HepG2 (cell line): ENCODE data around the gene EIF5A2. TPM values are rescaled to one million over a fixed set of nuclear protein-coding genes. Genes with fewer than 3 reads are reported as not detected.

Source experiments
- ELF3 ChIP-seq: IDR thresholded peaks from 2 replicates; pipeline ENCODE4 v1.6.1; 2016; ENCODE audit warnings: missing genetic modification reagents, missing compliant biosample characterization
- FOXA3 ChIP-seq: IDR thresholded peaks from 2 replicates; pipeline ENCODE4 v1.6.1; 2016; ENCODE audit warnings: missing genetic modification reagents, missing compliant biosample characterization
- HOXA3 ChIP-seq: sonication (generic); formaldehyde crosslinking; IDR thresholded peaks from 2 replicates; pipeline ENCODE4 v1.5.0; 2020; ENCODE audit warnings: missing genetic modification reagents
- MXD4 ChIP-seq: IDR thresholded peaks from 2 replicates; pipeline ENCODE4 v1.6.1; 2016; ENCODE audit warnings: mild to moderate bottlenecking, missing biosample characterization, missing genetic modification reagents
- NKX3-1 ChIP-seq: sonication (generic); formaldehyde crosslinking; IDR thresholded peaks from 2 replicates; pipeline ENCODE4 v1.5.0; 2020; ENCODE audit warnings: missing genetic modification reagents
- PATZ1 ChIP-seq: sonication (generic); formaldehyde crosslinking; IDR thresholded peaks from 2 replicates; pipeline ENCODE4 v1.4.0; 2020; ENCODE audit warnings: missing genetic modification reagents
- REPIN1 ChIP-seq: sonication (generic); formaldehyde crosslinking; IDR thresholded peaks from 2 replicates; pipeline ENCODE4 v1.8.0; 2022; ENCODE audit warnings: missing genetic modification reagents, low read depth, mild to moderate bottlenecking, borderline replicate concordance
- RNF2 ChIP-seq: fragments of 450-650 bp; conservative IDR thresholded peaks from 2 replicates; pipeline ENCODE4 v1.6.1; 2016; ENCODE audit warnings: low read depth
- RXRB ChIP-seq: IDR thresholded peaks from 2 replicates; pipeline ENCODE4 v1.6.1; 2016; ENCODE audit warnings: borderline replicate concordance, missing genetic modification reagents, missing compliant biosample characterization
- TBL1XR1 ChIP-seq: fragments of 150-350 bp; IDR thresholded peaks from 2 replicates; pipeline ENCODE4 v1.6.1; 2014; ENCODE audit warnings: borderline replicate concordance, low read length; ENCODE audit not compliant: partially characterized antibody
- TIGD3 ChIP-seq: sonication (generic); formaldehyde crosslinking; IDR thresholded peaks from 2 replicates; pipeline ENCODE4 v1.5.1; 2020; ENCODE audit warnings: mild to moderate bottlenecking, missing genetic modification reagents, borderline replicate concordance
- ZBTB43 ChIP-seq: sonication (generic); formaldehyde crosslinking; conservative IDR thresholded peaks from 2 replicates; pipeline ENCODE4 v1.4.0; 2020; ENCODE audit warnings: missing genetic modification reagents
- ZIK1 ChIP-seq: sonication (generic); formaldehyde crosslinking; IDR thresholded peaks from 2 replicates; pipeline ENCODE4 v1.5.0; 2020; ENCODE audit warnings: mild to moderate bottlenecking, low read depth, missing genetic modification reagents, borderline replicate concordance
- ZNF205 ChIP-seq: IDR thresholded peaks from 2 replicates; pipeline ENCODE4 v1.6.1; 2018; ENCODE audit warnings: missing biosample characterization, missing genetic modification reagents
- ZNF224 ChIP-seq: sonication (generic); formaldehyde crosslinking; IDR thresholded peaks from 2 replicates; pipeline ENCODE4 v1.5.0; 2020; ENCODE audit warnings: mild to moderate bottlenecking, missing genetic modification reagents
- ZNF30 ChIP-seq: sonication (generic); formaldehyde crosslinking; IDR thresholded peaks from 2 replicates; pipeline ENCODE4 v1.5.0; 2020; ENCODE audit warnings: mild to moderate bottlenecking, missing genetic modification reagents
- ZNF354B ChIP-seq: sonication (generic); formaldehyde crosslinking; IDR thresholded peaks from 2 replicates; pipeline ENCODE4 v1.8.0; 2022; ENCODE audit warnings: mild to moderate bottlenecking, missing genetic modification reagents
- ZNF441 ChIP-seq: sonication (generic); formaldehyde crosslinking; IDR thresholded peaks from 2 replicates; pipeline ENCODE4 v1.7.0; 2021; ENCODE audit warnings: missing genetic modification reagents, borderline replicate concordance
- ZNF691 ChIP-seq: sonication (generic); formaldehyde crosslinking; IDR thresholded peaks from 2 replicates; pipeline ENCODE4 v1.4.0; 2020; ENCODE audit warnings: missing genetic modification reagents, low read depth, mild to moderate bottlenecking, borderline replicate concordance
- ZNF772 ChIP-seq: sonication (generic); formaldehyde crosslinking; IDR thresholded peaks from 2 replicates; pipeline ENCODE4 v1.5.0; 2020; ENCODE audit warnings: mild to moderate bottlenecking, missing genetic modification reagents
- ZNF780A ChIP-seq: sonication (generic); formaldehyde crosslinking; IDR thresholded peaks from 2 replicates; pipeline ENCODE4 v1.8.0; 2022; ENCODE audit warnings: mild to moderate bottlenecking, missing genetic modification reagents, moderate library complexity
- ZNF790 ChIP-seq: sonication (generic); formaldehyde crosslinking; IDR thresholded peaks from 2 replicates; pipeline ENCODE4 v1.8.0; 2022; ENCODE audit warnings: missing genetic modification reagents, mild to moderate bottlenecking, borderline replicate concordance
- ZNF816 ChIP-seq: sonication (generic); formaldehyde crosslinking; IDR thresholded peaks from 2 replicates; pipeline ENCODE4 v1.8.0; 2022; ENCODE audit warnings: missing genetic modification reagents, mild to moderate bottlenecking, borderline replicate concordance
- ZZZ3 ChIP-seq: sonication (generic); formaldehyde crosslinking; IDR thresholded peaks from 2 replicates; pipeline ENCODE4 v1.4.0; 2020; ENCODE audit warnings: missing genetic modification reagents, mild to moderate bottlenecking, borderline replicate concordance
- polyA plus RNA-seq, 8 experiments: library from polyadenylated mRNA; depleted of rRNA in 3 of 8; stranded (reverse) in 7 of 8; unstranded in 1 of 8; fragments of >200 nt; fragmentation: Illumina TruSeq in 4 of 8; extraction: Trizol in 4 of 8; gene quantifications; 2 replicates each; pipeline versions ENCODE4 v1.2.1 to v1.2.3, GENCODE V29; 2011 to 2016; ENCODE audit warnings: low read depth in 4 of 8, missing spikeins in 1 of 8, mixed read lengths in 1 of 8; ENCODE audit not compliant: insufficient read depth in 1 of 8
- total RNA-seq, 5 experiments: library from RNA; depleted of rRNA; stranded (reverse); fragments of >200 nt; fragmentation: Illumina TruSeq; extraction: Trizol; gene quantifications; 2 replicates each; pipeline ENCODE4 v1.2.3, GENCODE V29; 2016; ENCODE audit warnings: low read depth in 1 of 5

Gene EIF5A2
- total and polyA plus RNA-seq, 2 of the 13 experiments (the other 11 are each of a cell fraction or from before 2014, with no cell fraction given) = 3.5 to 9.4 TPM

- TF ChIP-seq NKX3-1 (CRISPR knock-in tag) (peak; percentile 62; the same call in 1 of the 2 replicates), FOXA3 (CRISPR knock-in tag) (peak; percentile 26), ZNF205 (CRISPR knock-in tag) (peak; percentile 57; the same call in 1 of the 2 replicates), ZNF691 (CRISPR knock-in tag) (peak; percentile 74; the same call in 1 of the 2 replicates), ZNF441 (CRISPR knock-in tag) (peak; percentile 67), ZIK1 (CRISPR knock-in tag) (peak; percentile 58; the same call in 1 of the 2 replicates), ZNF30 (CRISPR knock-in tag) (no peak), ZNF224 (CRISPR knock-in tag) (peak; percentile 81), RNF2 (peak; percentile 55; the same call in 1 of the 2 replicates), ZNF816 (CRISPR knock-in tag) (peak; percentile 52; the same call in 1 of the 2 replicates), ZBTB43 (peak; percentile 17; the same call in 1 of the 2 replicates), HOXA3 (CRISPR knock-in tag) (peak; percentile 93), PATZ1 (peak; percentile 48), ZZZ3 (CRISPR knock-in tag) (peak; percentile 90; the same call in 1 of the 2 replicates), ZNF790 (no peak), TIGD3 (no peak), ZNF354B (CRISPR knock-in tag) (no peak), ZNF772 (CRISPR knock-in tag) (peak; percentile 77; the same call in 1 of the 2 replicates), ZNF780A (CRISPR knock-in tag) (no peak), MXD4 (peak; percentile 60; the same call in 1 of the 2 replicates), RXRB (CRISPR knock-in tag) (peak; percentile 65; the same call in 1 of the 2 replicates), REPIN1 (CRISPR knock-in tag) (peak; percentile 91), TBL1XR1 (peak; percentile 56), ELF3 (CRISPR knock-in tag) (peak; percentile 89)
These were observed 38.5 kb downstream of the EIF5A2 start, which contains the start of gene RPL22L1 (continued) for GRCh38 chr3:170869645-170870593.
